ENCODE data around the gene PRKN.

- TF ChIP-seq CTCF (conservative IDR thresholded peaks at IDR 0.05; ENCODE audit: low read depth, low read length) (no peak), EZH2 (IDR thresholded peaks at IDR 0.05; ENCODE audit: borderline replicate concordance, low read depth, low read length, poor library complexity, severe bottlenecking) (no peak)
These were observed 838.2 kb downstream of the PRKN start for GRCh38 chr6:161889324-161889723.

Data from A673 (cell line).